ENCODE results near the gene PRIMA1. TPM values are rescaled to one million over a fixed set of nuclear protein-coding genes. Genes with fewer than 3 reads are reported as not detected.

The PRIMA1 gene
- total and polyA plus RNA-seq, 9 of the 15 experiments (the other 6 are each of a cell fraction or from before 2014, with no cell fraction given) = not detected

DNA sequence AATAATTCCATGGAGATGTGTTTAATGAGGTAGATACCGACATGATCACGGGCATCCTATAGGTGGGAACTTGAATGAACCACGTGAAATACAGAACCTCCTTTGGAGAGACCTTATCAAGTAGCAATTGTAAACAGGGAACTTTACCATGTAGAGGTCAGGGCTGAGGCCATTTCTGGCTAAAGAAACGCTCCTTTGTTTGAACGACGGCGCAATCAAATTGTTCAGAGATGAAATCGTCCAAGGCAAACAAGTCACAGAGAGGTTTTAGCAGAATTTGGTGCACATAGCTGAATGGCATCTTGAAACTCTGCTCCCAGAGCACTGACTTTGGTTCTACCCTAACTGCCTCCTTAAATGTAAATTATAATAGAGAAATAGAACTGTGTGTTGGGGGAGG lies 9.8 kb downstream of the PRIMA1 start:
- no peaks in the 10 kb centered on the region for H4K20me1 ChIP-seq (replicated peaks; ENCODE audit: control insufficient read depth, insufficient read depth, low read length)
- no peak overlapping the region for H3K4me2 ChIP-seq (ENCODE audit: insufficient read depth, low read length)
- POLR2A ChIA-PET = no interaction called here
- CTCF ChIA-PET (ENCODE audit: low intra/inter-chr PET ratio) = no interaction called here
- H3K4me3 ChIP-seq = no peak overlapping the region
- no peaks in the 10 kb centered on the region for H3K4me1 ChIP-seq (replicated peaks in 1 of 2; ENCODE audit: control insufficient read depth in 2 of 2, insufficient read depth in 2 of 2, low read length in 2 of 2)
- WGBS (ENCODE audit: insufficient coverage, low coverage, missing lambda C conversion rate) = 0% methylated on average over 8 of the region's 8 CpGs
- no peak for FAIRE-seq
- no peak for ATAC-seq
- in situ Hi-C loops (cut with MboI) = no loop called here
- no peaks in the 10 kb centered on the region for H3K27me3 ChIP-seq (ENCODE audit: control insufficient read depth in 2 of 2, insufficient read depth in 2 of 2, low read length in 2 of 2)
- TF ChIP-seq SLC30A9 (CRISPR knock-in tag; IDR thresholded peaks at IDR 0.05) (no peak), HMG20B (CRISPR knock-in tag; IDR thresholded peaks at IDR 0.05) (no peak), RFX7 (CRISPR knock-in tag; IDR thresholded peaks at IDR 0.05) (no peak), IRF1 (CRISPR knock-in tag; IDR thresholded peaks at IDR 0.05; ENCODE audit: borderline replicate concordance) (no peak)
- H3K9me3 ChIP-seq (replicated peaks; ENCODE audit: control insufficient read depth, insufficient read depth, low read depth, low read length) = no peaks in the 10 kb centered on the region
- no peak overlapping the region for H3K27ac ChIP-seq (ENCODE audit: extremely low read depth, low read depth, low read length)
- no peaks in the 10 kb centered on the region for H3K79me2 ChIP-seq (ENCODE audit: control insufficient read depth, insufficient read depth, low read length)
- no peaks in the 10 kb centered on the region for H3K36me3 ChIP-seq (ENCODE audit: control insufficient read depth, insufficient read depth, low read length)
- H3K9me1 ChIP-seq (ENCODE audit: control insufficient read depth, insufficient read depth, low read length) = no peaks in the 10 kb centered on the region
- H3K9ac ChIP-seq (ENCODE audit: insufficient read depth in 1 of 2, low read depth in 2 of 2, low read length in 2 of 2) = no peak overlapping the region
- intact Hi-C loops (cut with micrococcal nuclease) = no loop called here
- no TSS peak for BruUV-seq (replicated peaks)
- DNase-seq (ENCODE audit: extremely low read depth in 1 of 4, low spot score in 3 of 4) = no peak
- no peak overlapping the region for H2AFZ ChIP-seq (ENCODE audit: low read depth, low read length)

DNA sequence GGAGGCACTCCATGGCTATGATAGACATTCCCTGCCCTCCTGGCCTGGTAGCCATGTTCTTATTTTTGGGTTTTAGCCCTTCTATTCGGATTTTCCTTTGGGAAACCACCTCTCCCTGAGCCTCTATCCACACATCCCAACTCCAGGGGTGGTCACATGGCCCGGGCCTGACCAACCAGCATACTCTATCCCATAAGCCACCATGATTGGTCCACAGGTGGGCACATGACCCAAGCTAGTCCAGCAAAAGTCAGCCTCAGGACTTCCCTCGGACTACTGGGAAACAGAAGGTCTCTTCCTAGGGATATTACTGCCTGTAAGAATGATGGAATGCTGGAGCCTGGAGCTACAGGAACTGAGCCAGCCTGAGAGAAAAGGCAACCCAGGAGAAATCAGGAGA lies 12.5 kb downstream of the PRIMA1 start:
- H3K79me2 ChIP-seq (ENCODE audit: control insufficient read depth, insufficient read depth, low read length) = no peaks in the 10 kb centered on the region
- no peak overlapping the region for H3K27ac ChIP-seq (ENCODE audit: extremely low read depth, low read depth, low read length)
- intact Hi-C loops (cut with micrococcal nuclease) = no loop called here
- no peaks in the 10 kb centered on the region for H3K27me3 ChIP-seq (ENCODE audit: control insufficient read depth in 2 of 2, insufficient read depth in 2 of 2, low read length in 2 of 2)
- H3K9me1 ChIP-seq (ENCODE audit: control insufficient read depth, insufficient read depth, low read length) = no peaks in the 10 kb centered on the region
- H3K4me3 ChIP-seq = no peak overlapping the region
- no peak for FAIRE-seq
- CTCF ChIA-PET (ENCODE audit: low intra/inter-chr PET ratio) = no interaction called here
- POLR2A ChIA-PET = interaction anchor here (0.6 kb wide), 1 partner anchor 1590 kb away, joined by 3 read pairs; no protein-coding TSS in a partner anchor
- no peak overlapping the region for H3K9ac ChIP-seq (ENCODE audit: insufficient read depth in 1 of 2, low read depth in 2 of 2, low read length in 2 of 2)
- H3K4me2 ChIP-seq (ENCODE audit: insufficient read depth, low read length) = no peak overlapping the region
- 0% methylated on average over 2 of the region's 3 CpGs for WGBS (ENCODE audit: insufficient coverage, low coverage, missing lambda C conversion rate)
- H2AFZ ChIP-seq (ENCODE audit: low read depth, low read length) = no peak overlapping the region
- no peaks in the 10 kb centered on the region for H3K9me3 ChIP-seq (replicated peaks; ENCODE audit: control insufficient read depth, insufficient read depth, low read depth, low read length)
- peak in 3 of 4 experiments; percentile 26 to 34 (median 28) for DNase-seq (ENCODE audit: extremely low read depth in 1 of 4, low spot score in 3 of 4)
- TF ChIP-seq RAD51 (IDR thresholded peaks at IDR 0.05; ENCODE audit: borderline replicate concordance, low read depth) (peak; percentile 76), USF1 (CRISPR knock-in tag; IDR thresholded peaks at IDR 0.05) (peak; percentile 66), THAP12 (CRISPR knock-in tag; IDR thresholded peaks at IDR 0.05) (no peak)
- TF ChIP-seq, protein P1, sequence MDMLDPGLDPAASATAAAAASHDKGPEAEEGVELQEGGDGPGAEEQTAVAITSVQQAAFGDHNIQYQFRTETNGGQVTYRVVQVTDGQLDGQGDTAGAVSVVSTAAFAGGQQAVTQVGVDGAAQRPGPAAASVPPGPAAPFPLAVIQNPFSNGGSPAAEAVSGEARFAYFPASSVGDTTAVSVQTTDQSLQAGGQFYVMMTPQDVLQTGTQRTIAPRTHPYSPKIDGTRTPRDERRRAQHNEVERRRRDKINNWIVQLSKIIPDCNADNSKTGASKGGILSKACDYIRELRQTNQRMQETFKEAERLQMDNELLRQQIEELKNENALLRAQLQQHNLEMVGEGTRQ (CRISPR knock-in tag; IDR thresholded peaks at IDR 0.05) = peak; percentile 79
- H4K20me1 ChIP-seq (replicated peaks; ENCODE audit: control insufficient read depth, insufficient read depth, low read length) = no peaks in the 10 kb centered on the region
- H3K4me1 ChIP-seq (replicated peaks in 1 of 2; ENCODE audit: control insufficient read depth in 2 of 2, insufficient read depth in 2 of 2, low read length in 2 of 2) = no peaks in the 10 kb centered on the region
- in situ Hi-C loops (cut with MboI) = no loop called here
- BruUV-seq (replicated peaks) = no TSS peak
- peak; percentile 66; the same call in 1 of the 3 replicates for ATAC-seq
- no peaks in the 10 kb centered on the region for H3K36me3 ChIP-seq (ENCODE audit: control insufficient read depth, insufficient read depth, low read length)
